Measurements from ENCODE around the gene TBL3. TPM values are rescaled to one million over a fixed set of nuclear protein-coding genes. Genes with fewer than 3 reads are reported as not detected.
A peak's percentile ranks its signal among the peaks of the same experiment; 100 is the strongest.

The TBL3 gene
- total RNA-seq, 1 experiment from 2014 or later, result 68.9 TPM

DNA sequence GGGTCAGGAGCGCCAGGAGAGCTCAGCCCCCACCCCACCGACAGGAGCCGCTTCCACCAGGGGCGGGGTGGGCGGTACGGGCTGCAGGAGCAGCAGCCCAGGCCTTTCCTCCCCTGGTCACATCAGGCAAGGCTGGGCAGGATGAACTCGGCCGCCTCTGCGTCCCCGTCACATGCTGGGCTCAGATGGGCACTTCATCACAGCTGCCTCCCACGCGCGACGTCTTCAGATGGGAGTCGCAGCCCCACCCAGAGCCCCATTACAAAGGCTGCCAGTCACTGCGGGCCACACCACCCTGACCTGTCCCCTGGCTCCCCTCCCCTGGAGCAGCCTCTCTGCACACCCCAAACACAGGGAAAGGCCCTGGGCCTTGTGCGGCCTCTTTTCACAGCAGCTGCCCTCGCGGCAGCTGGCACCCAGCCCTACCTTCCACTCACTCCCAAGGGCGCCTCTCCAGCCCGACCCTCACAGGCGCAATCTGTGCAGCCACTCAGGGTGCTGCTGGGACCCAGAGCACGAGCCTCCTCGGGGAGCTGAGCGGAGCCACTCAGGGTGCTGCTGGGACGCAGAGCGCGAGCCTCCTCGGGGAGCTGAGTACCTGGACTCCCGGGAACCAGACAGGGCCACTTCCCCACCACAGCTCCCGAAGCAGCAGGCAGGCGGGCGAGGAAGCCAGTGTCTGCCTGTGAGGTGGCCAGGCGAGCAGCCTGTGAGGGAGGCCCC, 33.1 kb downstream of the TBL3 start:
- H3K9ac ChIP-seq (ENCODE audit: low read length), result peak overlapping the region; percentile 23
- no peak for DNase-seq (ENCODE audit: low read depth, low spot score)
- no peaks in the 10 kb centered on the region for H3K27me3 ChIP-seq (ENCODE audit: insufficient read depth, low read length)
- ChIA-PET POLR2A (interaction anchor here (1.2 to 2.6 kb wide), 3 partner anchors 40 to 150 kb away, joined by 6 to 10 read pairs (median 9); partner anchors contain the start of genes RPS2 and TRAF7), RAD21 (ENCODE audit: low non-redundant PET in 1 of 2, low total read pairs in 2 of 2, uncharacterized antibody in 2 of 2, unreplicated experiment in 2 of 2) (no interaction called here), CTCF (interaction anchor here (1.1 to 1.5 kb wide), 4 partner anchors 14 to 247 kb away, joined by 3 to 20 read pairs (median 6); partner anchors contain the start of genes ECI1, NPW and TBL3)
- H2AFZ ChIP-seq (ENCODE audit: low read depth, low read length, poor library complexity, severe bottlenecking), result no peak overlapping the region
- peak overlapping the region; percentile 41 for H3K4me2 ChIP-seq (ENCODE audit: low read length)
- ATAC-seq, result no peak
- H3K79me2 ChIP-seq (ENCODE audit: insufficient read depth, low read length), result peaks cover 83% of the 10 kb centered on the region
- peak overlapping the region; percentile 62; the same call in 1 of the 2 replicates for H3K27ac ChIP-seq (ENCODE audit: low read depth, low read length)
- intact Hi-C loops (cut with micrococcal nuclease), result loop anchor here (5.0 kb wide), 1 partner anchor 137 kb away; no protein-coding TSS in a partner anchor
- H3K36me3 ChIP-seq (ENCODE audit: control insufficient read depth in 1 of 2, insufficient read depth in 2 of 2, low read length in 2 of 2), result peaks cover 18 to 34% of the 10 kb centered on the region in 2 experiments; a peak in 3 of 4 replicates
- peaks cover 23 to 51% of the 10 kb centered on the region in 2 experiments for H3K4me1 ChIP-seq (ENCODE audit: control insufficient read depth in 1 of 2, insufficient read depth in 2 of 2, low read length in 2 of 2)
- H3K4me3 ChIP-seq (replicated peaks in 1 of 2; ENCODE audit: low read depth in 1 of 2, low read length in 2 of 2), result no peak overlapping the region
- no TSS peak for BruUV-seq (replicated peaks)
- H4K20me1 ChIP-seq (ENCODE audit: insufficient read depth), result peaks cover 9% of the 10 kb centered on the region; the same call in 1 of the 2 replicates
- no peak for TF ChIP-seq ZNF274 (IDR thresholded peaks at IDR 0.05; ENCODE audit: low read depth, low read length)
- TF ChIP-seq, protein P1, sequence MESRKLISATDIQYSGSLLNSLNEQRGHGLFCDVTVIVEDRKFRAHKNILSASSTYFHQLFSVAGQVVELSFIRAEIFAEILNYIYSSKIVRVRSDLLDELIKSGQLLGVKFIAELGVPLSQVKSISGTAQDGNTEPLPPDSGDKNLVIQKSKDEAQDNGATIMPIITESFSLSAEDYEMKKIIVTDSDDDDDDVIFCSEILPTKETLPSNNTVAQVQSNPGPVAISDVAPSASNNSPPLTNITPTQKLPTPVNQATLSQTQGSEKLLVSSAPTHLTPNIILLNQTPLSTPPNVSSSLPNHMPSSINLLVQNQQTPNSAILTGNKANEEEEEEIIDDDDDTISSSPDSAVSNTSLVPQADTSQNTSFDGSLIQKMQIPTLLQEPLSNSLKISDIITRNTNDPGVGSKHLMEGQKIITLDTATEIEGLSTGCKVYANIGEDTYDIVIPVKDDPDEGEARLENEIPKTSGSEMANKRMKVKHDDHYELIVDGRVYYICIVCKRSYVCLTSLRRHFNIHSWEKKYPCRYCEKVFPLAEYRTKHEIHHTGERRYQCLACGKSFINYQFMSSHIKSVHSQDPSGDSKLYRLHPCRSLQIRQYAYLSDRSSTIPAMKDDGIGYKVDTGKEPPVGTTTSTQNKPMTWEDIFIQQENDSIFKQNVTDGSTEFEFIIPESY (IDR thresholded peaks at IDR 0.05; ENCODE audit: extremely low read depth, insufficient replicate concordance, low read length), result no peak
- no peak for TF ChIP-seq SP1 (IDR thresholded peaks at IDR 0.05; ENCODE audit: low read depth)
- TF ChIP-seq, protein P2, sequence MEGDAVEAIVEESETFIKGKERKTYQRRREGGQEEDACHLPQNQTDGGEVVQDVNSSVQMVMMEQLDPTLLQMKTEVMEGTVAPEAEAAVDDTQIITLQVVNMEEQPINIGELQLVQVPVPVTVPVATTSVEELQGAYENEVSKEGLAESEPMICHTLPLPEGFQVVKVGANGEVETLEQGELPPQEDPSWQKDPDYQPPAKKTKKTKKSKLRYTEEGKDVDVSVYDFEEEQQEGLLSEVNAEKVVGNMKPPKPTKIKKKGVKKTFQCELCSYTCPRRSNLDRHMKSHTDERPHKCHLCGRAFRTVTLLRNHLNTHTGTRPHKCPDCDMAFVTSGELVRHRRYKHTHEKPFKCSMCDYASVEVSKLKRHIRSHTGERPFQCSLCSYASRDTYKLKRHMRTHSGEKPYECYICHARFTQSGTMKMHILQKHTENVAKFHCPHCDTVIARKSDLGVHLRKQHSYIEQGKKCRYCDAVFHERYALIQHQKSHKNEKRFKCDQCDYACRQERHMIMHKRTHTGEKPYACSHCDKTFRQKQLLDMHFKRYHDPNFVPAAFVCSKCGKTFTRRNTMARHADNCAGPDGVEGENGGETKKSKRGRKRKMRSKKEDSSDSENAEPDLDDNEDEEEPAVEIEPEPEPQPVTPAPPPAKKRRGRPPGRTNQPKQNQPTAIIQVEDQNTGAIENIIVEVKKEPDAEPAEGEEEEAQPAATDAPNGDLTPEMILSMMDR (IDR thresholded peaks at IDR 0.05 in 2 of 3, conservative IDR thresholded peaks at IDR 0.05 in 1 of 3; ENCODE audit: borderline replicate concordance in 1 of 3, insufficient read depth in 1 of 3, low read depth in 2 of 3, low read length in 2 of 3), result no peak
- no peak for TF ChIP-seq EZH2 (IDR thresholded peaks at IDR 0.05)
- no peak for TF ChIP-seq SIN3A (IDR thresholded peaks at IDR 0.05; ENCODE audit: low read depth)
- no peak for TF ChIP-seq POLR2AphosphoS5 (IDR thresholded peaks at IDR 0.05; ENCODE audit: low read depth, low read length)
- TF ChIP-seq EGR1 (IDR thresholded peaks at IDR 0.05; ENCODE audit: low read depth), result no peak
- TF ChIP-seq JUND (IDR thresholded peaks at IDR 0.05), result no peak
- TF ChIP-seq RAD21 (IDR thresholded peaks at IDR 0.05; ENCODE audit: low read depth), result no peak
- H3K9me3 ChIP-seq (ENCODE audit: control insufficient read depth in 1 of 2, insufficient read depth in 1 of 2, low read depth in 1 of 2, low read length in 2 of 2), result no peaks in the 10 kb centered on the region
- no peaks in the 10 kb centered on the region for H3K9me2 ChIP-seq (ENCODE audit: insufficient read depth)

All from HCT116 (cell line).